Measurements from ENCODE around the gene MYH7B.

MYH7B gene

GRCh38 chr20:34977365-34978091, 21.9 kb downstream of the MYH7B start:
- DNase-seq, result no peak

GRCh38 chr20:34978092-34978744, 22.6 kb downstream of the MYH7B start:
- no peak for DNase-seq

GRCh38 chr20:34979366-34980153, 23.9 kb downstream of the MYH7B start:
- no peak for DNase-seq

- DNase-seq, result no peak
Observed at GRCh38 chr20:34980543-34981233, 25.0 kb downstream of the MYH7B start.

GRCh38 chr20:34982270-34983088, 26.8 kb downstream of the MYH7B start:
- DNase-seq, result no peak

GRCh38 chr20:34983089-34983820, 27.6 kb downstream of the MYH7B start:
- DNase-seq, result no peak

GRCh38 chr20:34983995-34984735, 28.5 kb downstream of the MYH7B start:
- DNase-seq, result no peak

GRCh38 chr20:34984756-34985261, 29.1 kb downstream of the MYH7B start:
- no peak for DNase-seq

- no peak for DNase-seq
Observed at GRCh38 chr20:34985461-34986310, 30.0 kb downstream of the MYH7B start.

- DNase-seq, result no peak
Observed at GRCh38 chr20:34986311-34987287, 30.9 kb downstream of the MYH7B start.

GRCh38 chr20:34987288-34988190, 31.9 kb downstream of the MYH7B start:
- DNase-seq, result no peak

- no peak for DNase-seq
Observed at GRCh38 chr20:34988191-34988540, 32.5 kb downstream of the MYH7B start.

GRCh38 chr20:34989118-34989517, 33.5 kb downstream of the MYH7B start:
- no peak for DNase-seq

- no peak for DNase-seq
Observed at GRCh38 chr20:34989670-34990069, 34.0 kb downstream of the MYH7B start.

GRCh38 chr20:34990231-34990630, 34.6 kb downstream of the MYH7B start:
- no peak for DNase-seq

GRCh38 chr20:34990661-34991214, 35.1 kb downstream of the MYH7B start:
- DNase-seq, result no peak
